Measurements from ENCODE around the gene SACS.

GRCh38 chr13:23292586-23292985 lies 140.9 kb downstream of the SACS start:
- TF ChIP-seq CTCF (IDR thresholded peaks at IDR 0.05) (no peak), POLR2A (IDR thresholded peaks at IDR 0.05) (no peak)
